Measurements from ENCODE around the gene RARRES2. TPM values are rescaled to one million over a fixed set of nuclear protein-coding genes. Genes with fewer than 3 reads are reported as not detected.
A peak's percentile ranks its signal among the peaks of the same experiment; 100 is the strongest.
"Not testable (repeated sequence)": the region's sequence is repeated elsewhere in the genome, so short reads cannot be mapped to it uniquely, and the experiment has no call there.

Gene RARRES2
- polyA plus RNA-seq, 2 of the 4 experiments (the other 2 are of a cell fraction), result not detected

DNA sequence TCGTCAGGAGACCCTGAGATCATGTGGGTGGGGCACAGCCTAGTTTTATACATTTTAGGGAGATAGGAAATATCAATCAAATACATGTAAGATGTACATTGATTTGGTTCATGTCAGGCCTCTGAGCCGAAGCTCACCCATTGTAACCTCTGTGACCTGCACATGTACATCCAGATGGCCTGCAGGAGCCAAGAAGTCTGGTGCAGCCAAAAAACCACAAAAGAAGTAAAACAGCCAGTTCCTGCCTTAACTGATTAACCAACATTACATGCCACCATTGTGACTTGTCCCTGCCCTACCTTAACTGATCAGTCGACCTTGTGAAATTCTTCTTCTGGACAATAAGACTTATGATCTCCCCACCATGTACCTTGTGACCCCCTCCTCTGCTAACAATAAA lies 34.3 kb downstream of the RARRES2 start:
- ATAC-seq (no peak), FAIRE-seq (no peak), DNase-seq (ENCODE audit: low read depth in 1 of 2, low spot score in 1 of 2) (no peak)
- H3K4me2 ChIP-seq, result no peak overlapping the region
- WGBS (ENCODE audit: missing lambda C conversion rate), result 46% methylated on average over 3 of the region's 3 CpGs
- no peak overlapping the region for H3K27ac ChIP-seq
- TF ChIP-seq NR3C1 (IDR thresholded peaks at IDR 0.05) (no peak), POLR2A (IDR thresholded peaks at IDR 0.05; ENCODE audit: low read length) (no peak), HOXB13 (CRISPR knock-in tag; IDR thresholded peaks at IDR 0.05; ENCODE audit: low read depth) (no peak), PHF8 (IDR thresholded peaks at IDR 0.05; ENCODE audit: borderline replicate concordance, low read depth) (no peak), EHF (CRISPR knock-in tag; IDR thresholded peaks at IDR 0.05) (no peak), TFCP2L1 (CRISPR knock-in tag; IDR thresholded peaks at IDR 0.05) (no peak), TP53 (CRISPR knock-in tag; IDR thresholded peaks at IDR 0.05) (no peak), MAFK (IDR thresholded peaks at IDR 0.05; ENCODE audit: partially characterized antibody) (no peak), RARB (CRISPR knock-in tag; IDR thresholded peaks at IDR 0.05) (no peak), JUNB (IDR thresholded peaks at IDR 0.05) (no peak), CBX8 (IDR thresholded peaks at IDR 0.05) (no peak), EHMT2 (IDR thresholded peaks at IDR 0.05; ENCODE audit: low read depth) (no peak), NPAS2 (CRISPR knock-in tag; IDR thresholded peaks at IDR 0.05; ENCODE audit: borderline replicate concordance) (no peak), FOSB (CRISPR knock-in tag; IDR thresholded peaks at IDR 0.05) (no peak), HOXB5 (CRISPR knock-in tag; IDR thresholded peaks at IDR 0.05) (no peak), MAZ (IDR thresholded peaks at IDR 0.05; ENCODE audit: borderline replicate concordance, low read depth, low read length) (no peak), EP300 (IDR thresholded peaks at IDR 0.05) (no peak)
- H3K4me3 ChIP-seq, result no peak overlapping the region
- CTCF ChIA-PET, result interaction anchor here (1.3 kb wide), 1 partner anchor 114 kb away, joined by 4 read pairs; no protein-coding TSS in a partner anchor
- POLR2A ChIA-PET, result no interaction called here
- no peaks in the 10 kb centered on the region for H3K4me1 ChIP-seq
- no peaks in the 10 kb centered on the region for H3K9me3 ChIP-seq

DNA sequence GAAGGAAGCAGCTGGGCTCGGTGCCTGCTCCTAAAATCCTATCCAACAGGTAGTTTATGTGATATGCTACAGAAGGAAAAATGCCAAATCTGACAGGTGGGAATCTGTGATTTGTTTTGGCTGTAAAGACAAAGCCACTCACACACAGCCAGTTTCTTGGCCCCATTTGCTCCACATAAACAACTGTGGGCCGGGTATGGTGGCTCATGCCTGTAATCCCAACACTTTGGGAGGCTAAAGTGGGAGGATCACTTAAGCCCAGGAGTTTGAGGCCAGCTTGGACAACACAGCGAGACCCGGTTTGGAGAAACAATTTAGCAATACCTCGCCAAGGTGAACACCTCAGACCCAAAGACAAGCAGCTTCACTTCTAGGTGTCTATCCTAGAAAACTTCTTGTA lies 35.1 kb downstream of the RARRES2 start:
- DNase-seq (ENCODE audit: low read depth in 1 of 2, low spot score in 1 of 2); ATAC-seq; H3K27ac ChIP-seq; H3K4me3 ChIP-seq; H3K4me2 ChIP-seq; POLR2A ChIA-PET; H3K9me3 ChIP-seq; H3K4me1 ChIP-seq; FAIRE-seq: not testable (repeated sequence)
- WGBS (ENCODE audit: missing lambda C conversion rate), result 53% methylated on average over 5 of the region's 5 CpGs
- CTCF ChIA-PET, result interaction anchor here (1.3 kb wide), 1 partner anchor 115 kb away, joined by 4 read pairs; no protein-coding TSS in a partner anchor

DNA sequence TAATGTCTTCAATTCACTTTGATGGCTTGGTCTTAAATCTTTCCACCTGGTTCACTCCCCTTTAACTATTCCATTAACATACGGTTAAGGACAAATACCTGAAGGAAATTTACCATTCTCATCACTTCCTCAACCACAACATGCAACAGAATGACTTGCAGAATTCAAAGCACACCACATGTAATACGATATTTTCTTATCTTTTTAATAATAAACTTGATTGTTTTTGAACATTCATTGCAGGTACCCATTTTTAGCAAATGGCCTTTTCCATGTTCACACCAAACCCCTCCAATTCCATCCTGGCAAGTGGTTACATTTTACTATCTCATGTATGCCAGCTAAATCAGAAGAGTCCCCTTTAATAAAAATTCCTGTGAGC lies 35.5 kb downstream of the RARRES2 start:
- ATAC-seq; CTCF ChIA-PET; POLR2A ChIA-PET; H3K4me2 ChIP-seq; H3K27ac ChIP-seq; FAIRE-seq; H3K4me3 ChIP-seq; DNase-seq (ENCODE audit: low read depth in 1 of 2, low spot score in 1 of 2); H3K9me3 ChIP-seq; H3K4me1 ChIP-seq: not testable (repeated sequence)
- 66% methylated on average over 2 of the region's 2 CpGs for WGBS (ENCODE audit: missing lambda C conversion rate)

DNA sequence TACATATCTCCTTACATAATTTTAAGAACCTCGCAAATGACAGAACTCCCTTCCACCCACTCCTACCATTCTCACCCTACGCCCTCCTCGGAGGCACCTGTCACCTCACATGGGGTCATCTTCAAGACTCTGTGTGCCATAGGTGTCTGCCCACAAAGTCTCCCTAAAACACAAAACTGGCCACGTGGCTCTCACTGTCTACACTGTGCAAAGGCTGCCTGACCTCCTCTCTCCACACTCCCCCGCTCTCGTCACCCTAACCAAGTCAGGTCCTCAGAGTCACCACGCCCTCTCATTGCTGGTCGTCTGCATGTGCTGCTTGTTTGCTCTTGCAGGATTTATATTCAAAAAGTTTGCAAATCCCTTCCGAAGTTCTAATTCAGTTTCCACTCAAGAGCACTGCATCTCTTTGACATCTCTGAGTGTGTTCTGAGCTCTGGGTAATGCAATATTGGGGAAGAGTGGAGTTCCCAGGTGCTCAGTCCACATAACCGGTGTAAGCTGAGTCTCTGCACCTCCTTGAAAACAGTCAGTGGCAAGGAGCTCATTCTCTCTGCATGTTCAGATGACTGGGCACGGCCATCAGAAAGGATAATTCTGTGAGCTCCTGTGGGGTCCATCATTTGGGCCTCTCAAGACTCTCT lies 36.0 kb downstream of the RARRES2 start:
- DNase-seq (ENCODE audit: low read depth in 1 of 2, low spot score in 1 of 2); CTCF ChIA-PET; H3K4me1 ChIP-seq; H3K4me2 ChIP-seq; FAIRE-seq; H3K9me3 ChIP-seq; ATAC-seq; POLR2A ChIA-PET; H3K27ac ChIP-seq; H3K4me3 ChIP-seq: not testable (repeated sequence)
- WGBS (ENCODE audit: missing lambda C conversion rate), result 74% methylated on average over 10 of the region's 11 CpGs

DNA sequence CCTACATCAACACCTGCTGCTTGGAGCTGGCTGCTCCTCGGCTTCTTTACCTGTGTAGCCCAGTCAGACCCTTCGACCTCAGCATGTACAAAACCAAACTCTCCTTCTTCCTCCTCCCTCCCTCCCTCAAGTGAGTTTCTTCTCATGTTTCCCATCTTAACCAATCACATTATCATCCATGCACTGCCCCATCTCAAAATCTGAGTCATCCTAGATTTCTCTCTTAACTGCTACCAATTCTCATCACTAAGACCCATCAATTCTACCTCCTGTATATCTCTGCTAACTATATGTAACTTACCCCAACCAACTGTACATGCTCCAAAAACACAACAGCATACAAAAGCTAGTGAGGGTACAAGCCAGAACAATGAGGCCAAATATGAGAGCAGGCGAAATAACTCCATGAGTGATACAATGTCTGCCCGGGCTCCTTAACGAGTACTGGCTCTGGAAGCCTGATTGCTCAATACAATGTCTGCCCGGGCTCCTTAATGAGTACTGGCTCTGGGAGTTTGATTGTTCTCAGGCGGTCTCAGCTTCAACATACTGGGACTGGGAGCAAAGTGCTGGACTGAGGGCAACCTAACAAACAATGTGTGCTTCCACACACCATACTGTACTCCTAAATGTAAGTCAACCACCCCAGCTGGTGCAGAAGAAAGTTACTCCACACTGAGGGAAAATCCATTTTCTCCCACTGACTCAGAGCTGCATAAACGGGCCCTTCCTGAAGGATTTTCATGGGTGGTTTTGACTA lies 36.8 kb downstream of the RARRES2 start:
- CTCF ChIA-PET; POLR2A ChIA-PET; H3K4me1 ChIP-seq; FAIRE-seq; H3K4me2 ChIP-seq; H3K9me3 ChIP-seq; H3K4me3 ChIP-seq; ATAC-seq; H3K27ac ChIP-seq; DNase-seq (ENCODE audit: low read depth in 1 of 2, low spot score in 1 of 2): not testable (repeated sequence)
- 61% methylated on average over 4 of the region's 8 CpGs for WGBS (ENCODE audit: missing lambda C conversion rate)

DNA sequence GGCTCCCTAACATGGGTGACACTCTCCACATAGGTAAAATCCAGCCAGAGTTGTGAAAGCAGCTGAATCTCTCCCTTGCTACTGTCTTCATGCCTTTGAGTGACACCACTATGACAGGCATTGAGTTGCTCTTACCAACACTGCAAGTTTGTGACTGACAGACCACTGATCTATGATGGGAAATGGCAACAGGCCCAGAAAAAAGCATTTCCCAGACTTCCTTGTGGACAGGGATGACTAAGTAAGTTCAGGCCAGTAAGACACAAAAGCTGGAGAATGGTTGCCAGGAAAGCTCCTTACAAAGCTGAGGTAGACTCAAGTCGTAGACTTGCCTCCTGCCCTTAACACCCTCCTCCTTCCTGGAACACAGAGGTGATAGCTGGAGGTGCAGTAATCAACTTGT lies 38.5 kb downstream of the RARRES2 start:
- 12% methylated on average over 1 of the region's 1 CpG for WGBS (ENCODE audit: missing lambda C conversion rate)
- POLR2A ChIA-PET, result not testable (repeated sequence)

DNA sequence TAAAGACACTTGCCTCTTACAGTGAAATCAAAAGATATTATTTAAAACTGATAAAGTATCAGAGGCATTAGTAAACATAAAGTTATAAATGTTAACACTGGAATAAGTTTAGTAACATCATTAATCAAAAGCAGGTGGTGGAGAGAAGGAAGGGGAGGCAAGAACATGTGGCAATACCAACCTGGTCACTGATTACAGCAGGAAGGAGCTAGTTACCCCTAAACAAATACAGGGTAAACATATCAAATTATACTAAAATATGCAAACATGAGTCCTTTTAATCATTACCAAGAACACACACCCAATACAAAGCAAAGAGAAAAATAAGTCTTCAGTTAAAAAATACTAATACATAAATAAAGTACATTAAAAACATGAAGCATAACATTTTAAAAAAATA lies 43.5 kb downstream of the RARRES2 start:
- H3K9me3 ChIP-seq; ATAC-seq; H3K4me1 ChIP-seq; H3K27ac ChIP-seq; POLR2A ChIA-PET; H3K4me3 ChIP-seq; DNase-seq (ENCODE audit: low read depth in 1 of 2, low spot score in 1 of 2); CTCF ChIA-PET; H3K4me2 ChIP-seq; FAIRE-seq: not testable (repeated sequence)

More for the DNA sequence above, 38.5 kb downstream of the RARRES2 start:
- H3K4me2 ChIP-seq, H3K9me3 ChIP-seq, H3K4me1 ChIP-seq, H3K27ac ChIP-seq, H3K4me3 ChIP-seq, FAIRE-seq, CTCF ChIA-PET: not testable (repeated sequence)
- peak; percentile 60; a peak in 5 of 6 replicates for ATAC-seq
- peak in 1 of 2 experiments; percentile 33 for DNase-seq (ENCODE audit: low read depth in 1 of 2, low spot score in 1 of 2)

DNA sequence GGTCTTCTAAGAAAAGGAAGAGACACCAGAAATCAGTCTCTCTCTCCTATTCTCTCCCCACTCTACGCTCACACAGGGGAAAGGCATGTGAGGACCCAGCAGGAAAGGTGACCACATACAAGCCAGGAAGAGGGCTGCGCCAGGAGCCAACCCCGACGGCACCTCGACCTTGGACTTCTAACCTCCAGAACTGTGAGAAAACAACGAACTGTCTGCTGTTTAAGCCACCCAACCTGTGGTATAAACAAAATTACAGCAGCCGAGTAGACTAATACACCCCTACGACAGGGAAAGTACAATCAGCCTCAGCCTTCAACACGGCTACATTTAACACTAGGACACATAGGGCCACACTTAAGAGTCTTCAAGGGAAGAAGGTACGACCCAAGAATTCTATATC lies 44.6 kb downstream of the RARRES2 start:
- DNase-seq (ENCODE audit: low read depth in 1 of 2, low spot score in 1 of 2); POLR2A ChIA-PET; ATAC-seq; FAIRE-seq; H3K27ac ChIP-seq; H3K4me3 ChIP-seq; CTCF ChIA-PET; H3K4me2 ChIP-seq; H3K4me1 ChIP-seq; H3K9me3 ChIP-seq: not testable (repeated sequence)
- 65% methylated on average over 9 of the region's 10 CpGs for WGBS (ENCODE audit: missing lambda C conversion rate)

All from A549 (cell line).